ENCODE results near the gene NT5C2. TPM values are rescaled to one million over a fixed set of nuclear protein-coding genes. Genes with fewer than 3 reads are reported as not detected.

The NT5C2 gene
- total and polyA plus RNA-seq, 2 donors (not counting 1 experiment from before 2014, with no cell fraction given): 38.6 to 80.8 TPM

DNA sequence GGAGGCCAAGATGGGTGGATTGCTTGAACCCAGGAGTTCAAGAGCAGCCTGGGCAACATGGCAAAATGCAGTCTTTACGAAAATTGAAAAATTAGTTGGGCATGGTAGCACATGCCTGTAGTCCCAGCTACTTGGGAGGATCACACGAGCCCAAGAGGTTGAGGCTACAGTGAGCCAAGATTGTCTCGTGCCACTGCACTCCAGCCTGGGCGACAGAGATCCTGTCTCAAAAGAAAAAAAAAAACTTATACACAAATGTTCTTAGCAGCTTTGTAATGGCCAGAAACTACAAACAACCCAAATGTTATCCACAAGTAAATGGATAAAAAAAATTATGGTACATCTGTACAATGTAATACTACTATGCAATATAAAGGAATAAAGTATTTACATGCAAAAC, 12.6 kb downstream of the NT5C2 start:
- peaks cover 96% of the 10 kb centered on the region for H3K79me2 ChIP-seq (ENCODE audit: control insufficient read depth, insufficient read depth, low read length)
- POLR2A ChIA-PET: interaction anchor here (2.8 kb wide), 1 partner anchor 12 kb away, joined by 23 read pairs; the partner anchor contains the start of gene NT5C2
- 56% methylated on average over 2 of the region's 4 CpGs for whole genome bisulfite sequencing (ENCODE audit: insufficient coverage)
- CTCF ChIA-PET: interaction anchor here (1.1 kb wide), 1 partner anchor 13 kb away, joined by 4 read pairs; the partner anchor contains the start of gene NT5C2
- Mint-ChIP-seq H3K27me3 (no peaks in the 10 kb centered on the region), H3K4me3 (no peak overlapping the region), H3K4me1 (peaks cover 64% of the 10 kb centered on the region), H3K9me3 (ENCODE audit: insufficient read depth) (no peaks in the 10 kb centered on the region), H3K27ac (peak overlapping the region; percentile 86)
- intact Hi-C loops (cut with micrococcal nuclease): loop anchor here (2.0 kb wide), 1 partner anchor 64 kb away; the partner anchor contains the start of gene RPEL1
- H3K27ac ChIP-seq (ENCODE audit: low read length in 2 of 2): peak overlapping the region; percentile 20 to 80
- no peak overlapping the region for H3K9ac ChIP-seq (ENCODE audit: low read length)
- no peak overlapping the region for H3K4me3 ChIP-seq (ENCODE audit: control extremely low read depth in 1 of 5, extremely low read depth in 1 of 5, insufficient read depth in 1 of 5, low read depth in 2 of 5, low read length in 4 of 5)
- H3K9me3 ChIP-seq (ENCODE audit: control extremely low read depth in 1 of 3, control insufficient read depth in 2 of 3, insufficient read depth in 1 of 3, low read length in 2 of 3): no peaks in the 10 kb centered on the region
- TF ChIP-seq EZH2 (IDR thresholded peaks at IDR 0.05; ENCODE audit: borderline replicate concordance, insufficient read depth, low read depth, low read length, poor library complexity, severe bottlenecking): no peak
- TF ChIP-seq, protein P1, sequence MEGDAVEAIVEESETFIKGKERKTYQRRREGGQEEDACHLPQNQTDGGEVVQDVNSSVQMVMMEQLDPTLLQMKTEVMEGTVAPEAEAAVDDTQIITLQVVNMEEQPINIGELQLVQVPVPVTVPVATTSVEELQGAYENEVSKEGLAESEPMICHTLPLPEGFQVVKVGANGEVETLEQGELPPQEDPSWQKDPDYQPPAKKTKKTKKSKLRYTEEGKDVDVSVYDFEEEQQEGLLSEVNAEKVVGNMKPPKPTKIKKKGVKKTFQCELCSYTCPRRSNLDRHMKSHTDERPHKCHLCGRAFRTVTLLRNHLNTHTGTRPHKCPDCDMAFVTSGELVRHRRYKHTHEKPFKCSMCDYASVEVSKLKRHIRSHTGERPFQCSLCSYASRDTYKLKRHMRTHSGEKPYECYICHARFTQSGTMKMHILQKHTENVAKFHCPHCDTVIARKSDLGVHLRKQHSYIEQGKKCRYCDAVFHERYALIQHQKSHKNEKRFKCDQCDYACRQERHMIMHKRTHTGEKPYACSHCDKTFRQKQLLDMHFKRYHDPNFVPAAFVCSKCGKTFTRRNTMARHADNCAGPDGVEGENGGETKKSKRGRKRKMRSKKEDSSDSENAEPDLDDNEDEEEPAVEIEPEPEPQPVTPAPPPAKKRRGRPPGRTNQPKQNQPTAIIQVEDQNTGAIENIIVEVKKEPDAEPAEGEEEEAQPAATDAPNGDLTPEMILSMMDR (IDR thresholded peaks at IDR 0.05): no peak
- DNase-seq (no peak), ATAC-seq (ENCODE audit: low read depth) (no peak)
- no peaks in the 10 kb centered on the region for H3K27me3 ChIP-seq (replicated peaks in 1 of 4; ENCODE audit: control extremely low read depth in 1 of 4, control insufficient read depth in 3 of 4, insufficient read depth in 4 of 4, low read length in 3 of 4)
- peaks cover 0 to 4% of the 10 kb centered on the region in 2 experiments for H3K36me3 ChIP-seq (replicated peaks in 1 of 2; ENCODE audit: control extremely low read depth in 1 of 2, control insufficient read depth in 1 of 2, extremely low read depth in 1 of 2, insufficient read depth in 2 of 2, low read length in 1 of 2)
- peaks cover 17% of the 10 kb centered on the region for H4K20me1 ChIP-seq (ENCODE audit: control insufficient read depth, insufficient read depth, low read length, poor library complexity, severe bottlenecking)
- H3K4me2 ChIP-seq (replicated peaks; ENCODE audit: low read depth, low read length, poor library complexity, severe bottlenecking): peak overlapping the region; percentile 67
- peaks cover 44 to 48% of the 10 kb centered on the region in 2 donors for H3K4me1 ChIP-seq (ENCODE audit: control insufficient read depth in 2 of 2, insufficient read depth in 2 of 2, low read length in 2 of 2)
- no peak overlapping the region for H2AFZ ChIP-seq (ENCODE audit: insufficient read depth, low read depth, low read length, poor library complexity, severe bottlenecking)

DNA sequence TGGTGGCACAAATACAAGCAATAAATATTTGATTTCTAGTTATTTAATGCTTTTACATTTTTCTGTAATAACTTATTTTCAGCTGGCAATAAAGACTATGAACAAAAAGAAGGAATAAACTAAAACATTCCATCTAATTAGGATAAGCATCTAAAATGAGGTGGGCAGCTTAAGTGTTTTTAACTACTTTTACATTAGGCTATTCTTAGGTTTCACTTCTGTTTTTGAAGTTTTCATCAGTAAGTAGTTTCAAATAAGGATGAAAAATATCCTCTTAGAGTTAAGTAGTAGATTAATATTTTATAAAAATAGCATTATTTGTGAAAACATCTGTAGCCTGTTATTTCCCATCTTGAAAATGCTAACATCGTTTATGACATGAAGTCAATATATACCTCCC, 15.9 kb downstream of the NT5C2 start:
- ATAC-seq (ENCODE audit: low read depth) (no peak), DNase-seq (peak; percentile 34)
- peaks cover 0 to 14% of the 10 kb centered on the region in 2 experiments for H3K36me3 ChIP-seq (replicated peaks in 1 of 2; ENCODE audit: control extremely low read depth in 1 of 2, control insufficient read depth in 1 of 2, extremely low read depth in 1 of 2, insufficient read depth in 2 of 2, low read length in 1 of 2)
- no peaks in the 10 kb centered on the region for H3K27me3 ChIP-seq (replicated peaks in 1 of 4; ENCODE audit: control extremely low read depth in 1 of 4, control insufficient read depth in 3 of 4, insufficient read depth in 4 of 4, low read length in 3 of 4)
- Mint-ChIP-seq H3K9me3 (ENCODE audit: insufficient read depth) (no peaks in the 10 kb centered on the region), H3K4me3 (peak overlapping the region; percentile 20), H3K4me1 (peaks cover 44% of the 10 kb centered on the region), H3K27ac (no peak overlapping the region), H3K27me3 (no peaks in the 10 kb centered on the region)
- TF ChIP-seq, protein P1 (IDR thresholded peaks at IDR 0.05): no peak
- no peak for TF ChIP-seq EZH2 (IDR thresholded peaks at IDR 0.05; ENCODE audit: borderline replicate concordance, insufficient read depth, low read depth, low read length, poor library complexity, severe bottlenecking)
- intact Hi-C loops (cut with micrococcal nuclease): loop anchor here (2.0 kb wide), 1 partner anchor 16 kb away; the partner anchor contains the start of gene NT5C2
- no peak overlapping the region for H3K27ac ChIP-seq (ENCODE audit: low read length in 2 of 2)
- H3K4me3 ChIP-seq (ENCODE audit: control extremely low read depth in 1 of 5, extremely low read depth in 1 of 5, insufficient read depth in 1 of 5, low read depth in 2 of 5, low read length in 4 of 5): no peak overlapping the region
- H3K79me2 ChIP-seq (ENCODE audit: control insufficient read depth, insufficient read depth, low read length): peaks cover 92% of the 10 kb centered on the region
- H2AFZ ChIP-seq (ENCODE audit: insufficient read depth, low read depth, low read length, poor library complexity, severe bottlenecking): no peak overlapping the region
- H3K9me3 ChIP-seq (ENCODE audit: control extremely low read depth in 1 of 3, control insufficient read depth in 2 of 3, insufficient read depth in 1 of 3, low read length in 2 of 3): no peaks in the 10 kb centered on the region
- WGBS (ENCODE audit: insufficient coverage): no CpG with 5 or more reads among the region's 1 CpG
- peaks cover 32 to 33% of the 10 kb centered on the region in 2 donors for H3K4me1 ChIP-seq (ENCODE audit: control insufficient read depth in 2 of 2, insufficient read depth in 2 of 2, low read length in 2 of 2)
- H4K20me1 ChIP-seq (ENCODE audit: control insufficient read depth, insufficient read depth, low read length, poor library complexity, severe bottlenecking): peaks cover 19% of the 10 kb centered on the region
- H3K9ac ChIP-seq (ENCODE audit: low read length): no peak overlapping the region
- ChIA-PET CTCF (interaction anchor here (0.7 to 2.5 kb wide), 5 partner anchors 12 to 259 kb away, joined by 3 to 9 read pairs (median 4); partner anchors contain the start of gene CNNM2), POLR2A (interaction anchor here (0.5 to 1.1 kb wide), 2 partner anchors 16 to 59 kb away, joined by 3 to 5 read pairs; partner anchors contain the start of gene NT5C2)
- H3K4me2 ChIP-seq (replicated peaks; ENCODE audit: low read depth, low read length, poor library complexity, severe bottlenecking): peak overlapping the region; percentile 18

Measured in B cell (primary cell).